Cardiac fibroblast (primary cell): ENCODE results near the gene XPNPEP2.
"Not testable (repeated sequence)": the region's sequence is repeated elsewhere in the genome, so short reads cannot be mapped to it uniquely, and the experiment has no call there.

Experiments
- DNase-seq, 2 donors: peaks; one replicate each; pipeline versions ENCODE4 v3.0.0 to v3.0.0-alpha.2; 2010; ENCODE audit warnings: low read depth in 2 of 2
- H3K4me3 ChIP-seq, 2 donors: replicated peaks in 1 of 2; 1 replicate in 1 of 2; 2 replicates in 1 of 2; pipeline ENCODE4 v1.5.1; 2011; ENCODE audit warnings: low read depth in 2 of 2, low read length in 2 of 2, mild to moderate bottlenecking in 2 of 2, moderate library complexity in 1 of 2
- TF ChIP-seq, protein P1 (sequence below): IDR thresholded peaks from one replicate; pipeline ENCODE4 v1.5.1; 2011; ENCODE audit warnings: low read depth, mild to moderate bottlenecking, low read length, inconsistent platforms

Gene XPNPEP2

DNA sequence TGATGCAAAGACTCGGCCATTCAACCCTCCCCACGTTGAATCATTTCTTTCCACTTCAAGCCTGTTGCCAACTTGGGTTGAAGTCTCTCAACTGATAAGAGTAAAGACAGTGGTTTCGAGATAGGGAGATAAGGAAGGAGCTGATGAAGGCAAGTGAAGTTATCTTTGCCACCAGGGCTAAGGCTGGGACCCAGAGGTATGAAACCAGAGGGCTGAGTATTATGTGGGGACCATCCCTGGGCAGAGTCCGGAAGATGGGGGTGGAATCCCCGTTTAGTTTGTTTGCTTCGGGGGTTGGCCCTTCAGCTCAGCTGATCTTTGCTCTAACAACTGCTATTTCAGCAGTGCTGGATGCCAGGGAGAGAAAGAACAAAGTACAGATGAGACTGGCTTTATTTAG, 2.3 kb upstream of the XPNPEP2 start:
- DNase-seq: no peak
- TF ChIP-seq, protein P1, sequence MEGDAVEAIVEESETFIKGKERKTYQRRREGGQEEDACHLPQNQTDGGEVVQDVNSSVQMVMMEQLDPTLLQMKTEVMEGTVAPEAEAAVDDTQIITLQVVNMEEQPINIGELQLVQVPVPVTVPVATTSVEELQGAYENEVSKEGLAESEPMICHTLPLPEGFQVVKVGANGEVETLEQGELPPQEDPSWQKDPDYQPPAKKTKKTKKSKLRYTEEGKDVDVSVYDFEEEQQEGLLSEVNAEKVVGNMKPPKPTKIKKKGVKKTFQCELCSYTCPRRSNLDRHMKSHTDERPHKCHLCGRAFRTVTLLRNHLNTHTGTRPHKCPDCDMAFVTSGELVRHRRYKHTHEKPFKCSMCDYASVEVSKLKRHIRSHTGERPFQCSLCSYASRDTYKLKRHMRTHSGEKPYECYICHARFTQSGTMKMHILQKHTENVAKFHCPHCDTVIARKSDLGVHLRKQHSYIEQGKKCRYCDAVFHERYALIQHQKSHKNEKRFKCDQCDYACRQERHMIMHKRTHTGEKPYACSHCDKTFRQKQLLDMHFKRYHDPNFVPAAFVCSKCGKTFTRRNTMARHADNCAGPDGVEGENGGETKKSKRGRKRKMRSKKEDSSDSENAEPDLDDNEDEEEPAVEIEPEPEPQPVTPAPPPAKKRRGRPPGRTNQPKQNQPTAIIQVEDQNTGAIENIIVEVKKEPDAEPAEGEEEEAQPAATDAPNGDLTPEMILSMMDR: no peak
- H3K4me3 ChIP-seq: no peak overlapping the region

DNA sequence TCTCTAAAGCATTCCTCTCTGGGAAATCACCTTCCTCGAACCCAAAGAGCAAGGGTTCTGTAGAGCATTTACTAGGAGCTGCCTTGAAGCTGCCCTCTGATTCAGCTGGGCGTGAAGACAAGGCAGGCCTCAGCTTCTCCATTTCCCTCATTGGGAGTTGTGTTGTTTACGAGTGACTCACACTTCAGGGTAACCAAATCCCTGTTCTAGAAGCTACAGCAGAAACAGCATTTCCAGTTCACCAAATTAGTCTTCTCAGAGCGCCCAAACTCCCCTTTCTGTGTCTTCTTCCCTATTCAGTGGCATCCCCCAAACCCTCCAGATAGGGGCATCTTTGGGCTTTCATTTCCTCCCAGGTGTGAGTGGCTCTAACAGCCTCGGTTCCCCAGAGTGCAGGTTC, 863 bp upstream of the XPNPEP2 start:
- peak; percentile 52 to 60 for DNase-seq
- TF ChIP-seq, protein P1: no peak
- no peak overlapping the region for H3K4me3 ChIP-seq

DNA sequence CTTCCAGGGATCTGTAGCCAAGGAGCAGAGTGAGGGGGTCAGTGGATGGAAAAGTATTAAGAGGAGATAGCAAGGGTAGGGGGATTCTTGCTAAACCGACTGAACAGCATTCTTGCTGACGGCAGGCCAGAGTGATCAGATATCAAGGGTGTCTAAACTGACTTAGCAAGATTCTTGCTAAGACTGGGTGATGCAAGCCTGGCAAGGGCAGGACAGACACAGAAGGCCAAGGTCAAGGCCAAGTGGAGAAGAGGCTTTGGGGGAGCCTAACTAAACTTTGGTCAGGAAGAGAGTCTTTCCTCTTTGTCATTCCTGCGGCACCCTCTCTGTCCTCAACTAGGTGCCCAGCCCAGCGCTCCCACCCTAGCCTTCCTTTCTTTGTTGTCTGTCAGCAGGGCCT, 799 bp downstream of the XPNPEP2 start:
- TF ChIP-seq, protein P1: no peak
- DNase-seq: peak in 1 of 2 donors; percentile 16
- H3K4me3 ChIP-seq: no peak overlapping the region

DNA sequence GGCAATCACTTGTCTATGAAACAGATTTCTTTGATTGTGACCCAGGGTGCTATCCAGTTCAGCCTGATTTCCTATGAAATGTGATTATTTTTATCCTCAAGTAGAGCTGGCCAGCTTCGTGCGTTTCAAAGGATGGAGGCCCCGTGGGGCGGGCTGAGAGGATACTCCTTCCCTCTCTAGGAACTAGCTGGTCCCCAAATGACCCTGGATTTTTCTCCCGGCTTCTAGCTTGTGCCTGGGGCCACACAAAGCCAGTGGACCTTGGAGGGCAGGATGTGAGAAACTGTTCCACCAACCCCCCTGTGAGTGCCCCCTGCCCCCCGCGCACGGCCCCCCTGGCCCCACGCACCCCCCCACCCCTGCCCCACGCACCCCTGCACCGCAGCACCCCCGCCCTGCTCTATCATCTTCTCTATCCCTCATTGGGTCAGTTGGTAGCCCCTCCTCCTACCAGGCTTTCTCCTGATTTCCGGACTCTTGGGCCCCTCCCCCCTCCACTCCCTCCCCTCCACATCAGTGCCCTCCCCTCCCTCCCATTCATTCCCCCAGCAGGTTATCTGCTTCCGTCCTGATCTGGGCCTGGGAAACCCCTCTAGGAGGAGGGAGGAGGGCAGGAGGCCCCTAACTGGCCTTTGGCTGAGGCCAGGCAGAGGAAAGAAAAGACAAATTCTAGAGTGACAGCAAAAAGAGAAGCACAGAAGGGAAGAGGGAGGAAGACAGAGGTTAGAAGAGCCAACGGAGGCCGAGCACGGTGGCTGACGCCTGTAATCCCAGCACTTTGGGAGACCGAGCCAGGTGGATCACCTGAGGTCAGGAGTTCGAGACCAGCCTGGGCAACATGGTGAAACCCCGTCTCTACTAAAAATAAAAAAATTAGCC, 3.3 kb downstream of the XPNPEP2 start:
- TF ChIP-seq, protein P1: no peak
- H3K4me3 ChIP-seq: no peak overlapping the region
- DNase-seq: no peak

DNA sequence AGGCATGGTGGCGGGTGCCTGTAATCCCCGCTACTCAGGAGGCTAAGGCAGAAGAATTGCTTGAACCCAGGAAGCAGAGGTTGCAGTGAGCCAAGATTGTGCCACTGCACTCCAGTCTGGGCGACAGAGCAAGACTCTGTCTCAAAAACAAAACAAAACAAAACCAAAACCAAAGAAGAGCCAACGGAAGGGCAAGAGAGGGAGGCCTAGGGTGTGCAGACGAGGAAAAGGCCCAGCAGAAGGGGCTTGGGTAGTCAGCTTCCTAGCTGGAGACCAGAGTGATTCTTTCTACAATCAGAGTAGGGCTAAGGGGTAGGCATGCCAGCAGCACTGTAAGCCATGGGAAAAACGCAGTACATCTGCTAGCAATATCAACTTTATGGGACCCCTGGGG, 4.0 kb downstream of the XPNPEP2 start:
- not testable (repeated sequence) for H3K4me3 ChIP-seq, DNase-seq

DNA sequence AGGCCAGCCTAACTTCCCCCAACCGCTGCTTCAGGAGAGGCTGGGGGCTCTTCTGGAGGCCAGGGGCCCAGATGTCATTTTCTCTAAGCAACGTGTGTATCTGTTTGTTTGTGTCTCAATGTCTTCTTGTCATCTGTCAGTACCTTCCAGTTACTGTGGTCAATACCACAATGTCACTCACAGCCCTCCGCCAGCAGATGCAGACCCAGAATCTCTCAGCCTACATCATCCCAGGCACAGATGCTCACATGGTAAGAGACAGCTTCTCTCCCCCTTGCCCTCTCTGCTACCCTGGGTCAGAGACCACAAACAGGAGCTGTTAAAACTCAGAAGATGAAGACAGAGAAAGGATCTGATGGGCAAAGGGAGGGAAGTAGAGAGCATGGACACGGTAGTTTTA, 5.0 kb downstream of the XPNPEP2 start:
- TF ChIP-seq, protein P1: no peak
- no peak for DNase-seq

DNA sequence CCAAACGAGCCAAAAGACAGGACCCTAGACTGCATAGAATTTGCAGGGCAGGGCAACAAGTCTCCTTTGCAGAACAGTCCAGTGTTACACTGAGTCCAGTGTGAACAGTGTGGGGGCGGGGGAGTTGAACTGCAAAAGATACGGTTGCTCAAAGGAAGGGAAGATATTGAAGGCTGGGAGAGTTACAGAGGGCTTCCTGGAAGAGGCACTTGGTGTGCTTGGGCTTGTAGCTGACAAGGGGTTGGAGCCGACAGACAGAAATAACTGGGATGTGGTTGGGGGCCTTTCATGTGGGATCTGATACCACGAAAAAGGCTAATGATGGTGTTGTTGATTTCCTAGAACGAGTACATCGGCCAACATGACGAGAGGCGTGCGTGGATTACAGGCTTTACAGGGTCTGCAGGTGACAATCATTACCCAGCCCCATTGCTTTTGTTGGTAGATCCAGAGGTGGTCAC, 6.1 kb downstream of the XPNPEP2 start:
- no peak overlapping the region for H3K4me3 ChIP-seq
- TF ChIP-seq, protein P1: no peak
- DNase-seq: no peak

More for the DNA sequence above, 5.0 kb downstream of the XPNPEP2 start:
- no peak overlapping the region for H3K4me3 ChIP-seq
